ENCODE measurements around the gene C17orf75. TPM values are rescaled to one million over a fixed set of nuclear protein-coding genes. Genes with fewer than 3 reads are reported as not detected.
"Not testable (repeated sequence)": the region's sequence is repeated elsewhere in the genome, so short reads cannot be mapped to it uniquely, and the experiment has no call there.

C17orf75 gene
- total and polyA plus RNA-seq, 4 donors, result 4.7 to 10.1 (median 7.6) TPM

DNA sequence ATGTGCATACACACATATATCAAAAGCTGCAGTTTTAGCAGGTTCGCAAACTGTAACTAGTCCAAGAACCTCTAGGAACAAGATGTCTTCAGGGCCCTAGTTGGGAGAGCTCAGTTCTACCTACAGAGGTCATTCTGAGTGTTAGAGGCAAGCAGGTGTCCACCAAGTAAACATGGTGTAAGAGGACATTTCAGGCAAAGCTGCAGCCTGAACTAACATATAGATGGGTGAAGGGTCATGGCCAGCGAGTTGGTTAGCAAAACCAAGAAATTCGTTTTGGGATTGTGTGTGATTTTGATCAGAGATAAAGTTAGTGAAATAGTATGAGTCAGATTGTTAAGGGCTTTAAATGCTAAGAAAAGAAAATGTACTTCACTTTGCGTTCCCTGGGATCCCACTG, 24.6 kb downstream of the C17orf75 start:
- peaks cover 0 to 3% (median 0%) of the 10 kb centered on the region in 4 donors for H3K4me1 ChIP-seq (ENCODE audit: control insufficient read depth in 4 of 4, insufficient read depth in 4 of 4, low read length in 3 of 4)
- no peaks in the 10 kb centered on the region for H3K9me3 ChIP-seq (ENCODE audit: control insufficient read depth in 4 of 4, low read length in 3 of 4)
- WGBS, result 87% methylated on average over 4 of the region's 4 CpGs
- H3K9ac ChIP-seq (ENCODE audit: low read depth in 1 of 2, low read length in 2 of 2), result no peak overlapping the region
- no peaks in the 10 kb centered on the region for H3K27me3 ChIP-seq (ENCODE audit: control insufficient read depth in 4 of 4, insufficient read depth in 4 of 4, low read length in 3 of 4)
- H3K4me3 ChIP-seq (ENCODE audit: low read depth in 1 of 3, low read length in 3 of 3), result no peak overlapping the region
- H3K36me3 ChIP-seq (ENCODE audit: control insufficient read depth in 4 of 4, insufficient read depth in 3 of 4, low read depth in 1 of 4, low read length in 3 of 4), result no peaks in the 10 kb centered on the region
- TF ChIP-seq ZBTB33 (IDR thresholded peaks at IDR 0.05) (no peak), YY1 (IDR thresholded peaks at IDR 0.05) (no peak), HNF4A (conservative IDR thresholded peaks at IDR 0.05) (no peak), GABPA (IDR thresholded peaks at IDR 0.05 in 1 of 2, conservative IDR thresholded peaks at IDR 0.05 in 1 of 2) (no peak), MAX (IDR thresholded peaks at IDR 0.05) (no peak), TAF1 (conservative IDR thresholded peaks at IDR 0.05) (no peak), FOXA1 (IDR thresholded peaks at IDR 0.05) (no peak), SP1 (IDR thresholded peaks at IDR 0.05) (no peak)
- H3K27ac ChIP-seq (ENCODE audit: low read depth in 1 of 2, low read length in 2 of 2), result no peak overlapping the region
- no peak for DNase-seq (ENCODE audit: low spot score)

DNA sequence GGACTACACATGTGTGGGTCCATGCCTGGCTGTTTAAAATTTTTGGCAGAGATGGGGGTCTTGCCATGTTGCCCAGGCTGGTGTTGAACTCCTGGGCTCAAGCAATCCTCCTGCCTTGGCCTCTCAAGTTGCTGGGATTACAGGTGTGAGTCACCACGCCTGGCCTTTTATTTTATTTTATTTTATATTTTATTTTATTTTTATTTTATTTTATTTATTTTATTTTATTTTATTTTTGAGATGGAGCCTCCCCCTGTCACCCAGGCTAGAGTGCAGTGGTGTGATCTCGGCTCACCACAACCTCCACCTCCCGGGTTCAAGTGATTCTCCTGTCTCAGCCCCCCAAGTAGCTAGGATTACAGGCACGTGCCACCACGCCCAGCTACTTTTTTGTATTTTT, 25.3 kb downstream of the C17orf75 start:
- not testable (repeated sequence) for H3K27me3 ChIP-seq (ENCODE audit: control insufficient read depth in 4 of 4, insufficient read depth in 4 of 4, low read length in 3 of 4); H3K4me1 ChIP-seq (ENCODE audit: control insufficient read depth in 4 of 4, insufficient read depth in 4 of 4, low read length in 3 of 4); DNase-seq (ENCODE audit: low spot score); H3K4me3 ChIP-seq (ENCODE audit: low read depth in 1 of 3, low read length in 3 of 3); H3K27ac ChIP-seq (ENCODE audit: low read depth in 1 of 2, low read length in 2 of 2); H3K36me3 ChIP-seq (ENCODE audit: control insufficient read depth in 4 of 4, insufficient read depth in 3 of 4, low read depth in 1 of 4, low read length in 3 of 4); H3K9ac ChIP-seq (ENCODE audit: low read depth in 1 of 2, low read length in 2 of 2); H3K9me3 ChIP-seq (ENCODE audit: control insufficient read depth in 4 of 4, low read length in 3 of 4)
- 95% methylated on average over 5 of the region's 5 CpGs for WGBS

DNA sequence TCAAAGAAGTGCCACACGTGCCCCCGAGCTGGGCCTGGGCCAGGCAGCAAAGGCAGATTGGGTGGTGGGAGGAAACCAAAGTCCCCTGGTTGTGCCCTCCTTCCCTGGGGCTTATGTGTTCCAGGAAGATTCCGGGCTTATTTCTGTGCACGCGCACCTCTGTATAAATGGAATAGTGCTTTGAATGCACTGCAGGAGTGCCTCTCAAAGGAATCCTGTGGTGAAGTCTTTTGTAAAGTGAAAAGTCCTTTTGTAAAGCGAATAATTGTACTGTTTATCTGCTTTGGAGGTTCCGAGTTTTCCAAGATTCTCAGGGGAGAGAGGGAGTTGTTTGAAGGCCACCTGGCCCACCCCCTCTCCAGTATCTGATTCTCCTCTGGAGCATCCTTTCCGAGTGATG, 26.8 kb downstream of the C17orf75 start:
- H3K36me3 ChIP-seq (ENCODE audit: control insufficient read depth in 4 of 4, insufficient read depth in 3 of 4, low read depth in 1 of 4, low read length in 3 of 4), result no peaks in the 10 kb centered on the region
- H3K27ac ChIP-seq (ENCODE audit: low read depth in 1 of 2, low read length in 2 of 2), result no peak overlapping the region
- H3K9me3 ChIP-seq (ENCODE audit: control insufficient read depth in 4 of 4, low read length in 3 of 4), result no peaks in the 10 kb centered on the region
- TF ChIP-seq RXRA (IDR thresholded peaks at IDR 0.05) (no peak), REST (IDR thresholded peaks at IDR 0.05) (no peak), EGR1 (IDR thresholded peaks at IDR 0.05; ENCODE audit: low read depth in 2 of 2) (no peak), JUND (IDR thresholded peaks at IDR 0.05) (no peak), NR2F2 (IDR thresholded peaks at IDR 0.05) (no peak), ZBTB33 (IDR thresholded peaks at IDR 0.05) (no peak), SP1 (IDR thresholded peaks at IDR 0.05) (no peak), FOXA2 (IDR thresholded peaks at IDR 0.05) (no peak), HNF4A (conservative IDR thresholded peaks at IDR 0.05) (no peak)
- TF ChIP-seq, protein P1, sequence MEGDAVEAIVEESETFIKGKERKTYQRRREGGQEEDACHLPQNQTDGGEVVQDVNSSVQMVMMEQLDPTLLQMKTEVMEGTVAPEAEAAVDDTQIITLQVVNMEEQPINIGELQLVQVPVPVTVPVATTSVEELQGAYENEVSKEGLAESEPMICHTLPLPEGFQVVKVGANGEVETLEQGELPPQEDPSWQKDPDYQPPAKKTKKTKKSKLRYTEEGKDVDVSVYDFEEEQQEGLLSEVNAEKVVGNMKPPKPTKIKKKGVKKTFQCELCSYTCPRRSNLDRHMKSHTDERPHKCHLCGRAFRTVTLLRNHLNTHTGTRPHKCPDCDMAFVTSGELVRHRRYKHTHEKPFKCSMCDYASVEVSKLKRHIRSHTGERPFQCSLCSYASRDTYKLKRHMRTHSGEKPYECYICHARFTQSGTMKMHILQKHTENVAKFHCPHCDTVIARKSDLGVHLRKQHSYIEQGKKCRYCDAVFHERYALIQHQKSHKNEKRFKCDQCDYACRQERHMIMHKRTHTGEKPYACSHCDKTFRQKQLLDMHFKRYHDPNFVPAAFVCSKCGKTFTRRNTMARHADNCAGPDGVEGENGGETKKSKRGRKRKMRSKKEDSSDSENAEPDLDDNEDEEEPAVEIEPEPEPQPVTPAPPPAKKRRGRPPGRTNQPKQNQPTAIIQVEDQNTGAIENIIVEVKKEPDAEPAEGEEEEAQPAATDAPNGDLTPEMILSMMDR (IDR thresholded peaks at IDR 0.05; ENCODE audit: low read depth, low read length, missing input control), result no peak
- WGBS, result 82% methylated on average over 8 of the region's 8 CpGs
- no peak overlapping the region for H3K4me3 ChIP-seq (ENCODE audit: low read depth in 1 of 3, low read length in 3 of 3)
- H3K27me3 ChIP-seq (ENCODE audit: control insufficient read depth in 4 of 4, insufficient read depth in 4 of 4, low read length in 3 of 4), result no peaks in the 10 kb centered on the region
- H3K9ac ChIP-seq (ENCODE audit: low read depth in 1 of 2, low read length in 2 of 2), result no peak overlapping the region
- peaks cover 0 to 3% (median 0%) of the 10 kb centered on the region in 4 donors for H3K4me1 ChIP-seq (ENCODE audit: control insufficient read depth in 4 of 4, insufficient read depth in 4 of 4, low read length in 3 of 4)
- no peak for DNase-seq (ENCODE audit: low spot score)

Data from liver (tissue), 9 donors.